Mesenchymal stem cell (in vitro differentiated cells and primary cell): ENCODE data around the gene CHD9.
"Not testable (repeated sequence)": the region's sequence is repeated elsewhere in the genome, so short reads cannot be mapped to it uniquely, and the experiment has no call there.

Source experiments
- DNase-seq: peaks from one replicate; pipeline ENCODE4 v3.0.0-alpha.2; 2013
- H2AFZ ChIP-seq: one replicate; pipeline ENCODE4 v1.6.1; 2013; ENCODE audit warnings: low read depth, mild to moderate bottlenecking, control low read depth, inconsistent platforms, low read length, moderate library complexity
- H2AK5ac ChIP-seq: 2 replicates; pipeline ENCODE4 v1.6.1; 2013; ENCODE audit warnings: low read length, moderate library complexity, mild to moderate bottlenecking, inconsistent platforms; ENCODE audit not compliant: severe bottlenecking
- H2BK120ac ChIP-seq: one replicate; pipeline ENCODE4 v1.6.1; 2013; ENCODE audit warnings: low read depth, mild to moderate bottlenecking, inconsistent platforms, low read length, moderate library complexity
- H2BK12ac ChIP-seq, 2 experiments: one replicate each; pipeline ENCODE4 v1.6.1; 2013; ENCODE audit warnings: inconsistent platforms in 2 of 2, low read length in 2 of 2, mild to moderate bottlenecking in 2 of 2, moderate library complexity in 2 of 2, control low read depth in 1 of 2
- H2BK15ac ChIP-seq: one replicate; pipeline ENCODE4 v1.6.1; 2013; ENCODE audit warnings: mild to moderate bottlenecking, low read depth, inconsistent platforms; ENCODE audit not compliant: poor library complexity, severe bottlenecking
- H2BK5ac ChIP-seq: 2 replicates; pipeline ENCODE4 v1.6.1; 2013; ENCODE audit warnings: low read depth, mild to moderate bottlenecking, low read length, control low read depth, inconsistent platforms; ENCODE audit not compliant: poor library complexity, severe bottlenecking
- H3K14ac ChIP-seq, 2 experiments: one replicate each; pipeline ENCODE4 v1.6.1; 2013; ENCODE audit warnings: inconsistent platforms in 2 of 2, low read length in 2 of 2, control low read depth in 1 of 2, mild to moderate bottlenecking in 1 of 2, moderate library complexity in 1 of 2
- H3K18ac ChIP-seq, 2 experiments: one replicate each; pipeline ENCODE4 v1.6.1; 2013; ENCODE audit warnings: inconsistent platforms in 2 of 2, low read length in 2 of 2, control low read depth in 1 of 2, low read depth in 1 of 2, mild to moderate bottlenecking in 1 of 2
- H3K23ac ChIP-seq, 2 experiments: one replicate each; pipeline ENCODE4 v1.6.1; 2013; ENCODE audit warnings: inconsistent platforms in 2 of 2, low read length in 2 of 2, mild to moderate bottlenecking in 2 of 2, moderate library complexity in 2 of 2, control low read depth in 1 of 2
- H3K27ac ChIP-seq: 2 replicates; pipeline ENCODE4 v1.5.1; 2013; ENCODE audit warnings: mild to moderate bottlenecking, moderate library complexity, low read length, control low read depth, inconsistent platforms; ENCODE audit not compliant: poor library complexity, severe bottlenecking
- H3K27me3 ChIP-seq, 2 experiments: 2 replicates each; pipeline versions ENCODE4 v1.6.1 to v1.7.0; 2013; ENCODE audit warnings: low read length in 2 of 2, mild to moderate bottlenecking in 2 of 2, moderate library complexity in 2 of 2, control low read depth in 1 of 2, inconsistent platforms in 1 of 2; ENCODE audit not compliant: control insufficient read depth in 1 of 2, insufficient read depth in 1 of 2
- H3K36me3 ChIP-seq, 2 experiments: 2 replicates each; pipeline versions ENCODE4 v1.6.1 to v1.7.0; 2013; ENCODE audit warnings: low read length in 2 of 2, control low read depth in 1 of 2, inconsistent platforms in 1 of 2, low read depth in 1 of 2, mild to moderate bottlenecking in 1 of 2; ENCODE audit not compliant: insufficient read depth in 2 of 2, control insufficient read depth in 1 of 2
- H3K4ac ChIP-seq, 2 experiments: one replicate each; pipeline ENCODE4 v1.6.1; 2013; ENCODE audit warnings: inconsistent platforms in 2 of 2, low read length in 2 of 2, mild to moderate bottlenecking in 2 of 2, moderate library complexity in 2 of 2, control low read depth in 1 of 2, low read depth in 1 of 2
- H3K4me1 ChIP-seq: 2 replicates; pipeline ENCODE4 v1.6.1; 2013; ENCODE audit warnings: low read depth, low read length, control low read depth; ENCODE audit not compliant: control insufficient read depth, insufficient read depth
- H3K4me2 ChIP-seq: 2 replicates; pipeline ENCODE4 v1.6.1; 2013; ENCODE audit warnings: low read length, mild to moderate bottlenecking, inconsistent platforms; ENCODE audit not compliant: poor library complexity, severe bottlenecking
- H3K4me3 ChIP-seq, 2 experiments: 2 replicates each; pipeline versions ENCODE4 v1.5.1 to v1.7.0; 2013; ENCODE audit warnings: low read length in 2 of 2, mild to moderate bottlenecking in 2 of 2, control low read depth in 1 of 2, low read depth in 1 of 2; ENCODE audit not compliant: insufficient read depth in 1 of 2
- H3K79me1 ChIP-seq: replicated peaks from 2 replicates; pipeline ENCODE4 v1.6.1; 2013; ENCODE audit warnings: mild to moderate bottlenecking, control low read depth, low read length, inconsistent platforms; ENCODE audit not compliant: poor library complexity, severe bottlenecking
- H3K9ac ChIP-seq: 2 replicates; pipeline ENCODE4 v1.7.0; 2013; ENCODE audit warnings: mild to moderate bottlenecking, low read length, moderate library complexity
- H3K9me3 ChIP-seq: 2 replicates; pipeline ENCODE4 v1.7.0; 2013; ENCODE audit warnings: mild to moderate bottlenecking, low read length; ENCODE audit not compliant: control insufficient read depth
- H4K8ac ChIP-seq: one replicate; pipeline ENCODE4 v1.6.1; 2013; ENCODE audit warnings: inconsistent platforms, mild to moderate bottlenecking, low read length, moderate library complexity
- H4K91ac ChIP-seq: one replicate; pipeline ENCODE4 v1.6.1; 2013; ENCODE audit warnings: mild to moderate bottlenecking, low read length, inconsistent platforms
- WGBS: methylation state at CpG from one replicate; pipeline ENCODE4 v1.1.7; 2013; ENCODE audit warnings: mixed read lengths; 5-methylcytosine and 5-hydroxymethylcytosine counted together

Gene CHD9

GRCh38 chr16:53043986-53044601, 10.7 kb upstream of the CHD9 start:
- no peaks in the 10 kb centered on the region for H3K9me3 ChIP-seq
- H3K4me1 ChIP-seq = peaks cover 17% of the 10 kb centered on the region
- peak overlapping the region; percentile 52 for H2AK5ac ChIP-seq
- peak overlapping the region; percentile 34 for H2BK5ac ChIP-seq
- no peak for DNase-seq
- no peak overlapping the region for H2BK15ac ChIP-seq
- H3K4me3 ChIP-seq = peak overlapping the region; percentile 46 to 79
- no peak overlapping the region for H2AFZ ChIP-seq
- peak overlapping the region; percentile 5 for H4K8ac ChIP-seq
- H3K9ac ChIP-seq = peak overlapping the region; percentile 90
- no peaks in the 10 kb centered on the region for H3K27me3 ChIP-seq
- peaks cover 18% of the 10 kb centered on the region for H3K79me1 ChIP-seq
- 9% methylated on average over 11 of the region's 11 CpGs for WGBS
- H4K91ac ChIP-seq = no peak overlapping the region
- H3K18ac ChIP-seq = no peak overlapping the region
- H2BK120ac ChIP-seq = no peak overlapping the region
- peak overlapping the region; percentile 100 for H3K27ac ChIP-seq
- no peak overlapping the region for H2BK12ac ChIP-seq
- H3K36me3 ChIP-seq = peaks cover under 1 to 20% of the 10 kb centered on the region in 2 experiments
- no peak overlapping the region for H3K23ac ChIP-seq
- peak overlapping the region; percentile 51 for H3K4me2 ChIP-seq
- H3K14ac ChIP-seq = no peak overlapping the region
- no peak overlapping the region for H3K4ac ChIP-seq

GRCh38 chr16:53045341-53046220, 9.2 kb upstream of the CHD9 start:
- DNase-seq = no peak
- Histone ChIP-seq H3K4ac (no peak overlapping the region), H2AFZ (no peak overlapping the region), H3K4me1 (peaks cover 15% of the 10 kb centered on the region), H3K18ac (no peak overlapping the region), H3K79me1 (peaks cover 21% of the 10 kb centered on the region), H3K9me3 (no peaks in the 10 kb centered on the region), H2AK5ac (peak overlapping the region; percentile 80), H3K4me2 (no peak overlapping the region), H4K91ac (no peak overlapping the region), H3K9ac (no peak overlapping the region), H3K27ac (no peak overlapping the region), H3K23ac (no peak overlapping the region), H3K4me3 (no peak overlapping the region), H4K8ac (no peak overlapping the region), H3K36me3 (peaks cover 3 to 20% of the 10 kb centered on the region in 2 experiments), H3K14ac (no peak overlapping the region), H2BK5ac (no peak overlapping the region), H2BK12ac (no peak overlapping the region), H3K27me3 (no peaks in the 10 kb centered on the region), H2BK120ac (no peak overlapping the region), H2BK15ac (no peak overlapping the region)
- 88% methylated on average over 6 of the region's 6 CpGs for WGBS

GRCh38 chr16:53047515-53047914, 7.3 kb upstream of the CHD9 start:
- H3K18ac ChIP-seq, H2BK120ac ChIP-seq, H2BK12ac ChIP-seq, H3K4me2 ChIP-seq, H3K27me3 ChIP-seq, DNase-seq, H4K8ac ChIP-seq, H2AK5ac ChIP-seq, H2BK15ac ChIP-seq, H3K27ac ChIP-seq, H2AFZ ChIP-seq, H4K91ac ChIP-seq, H3K4me3 ChIP-seq, H3K14ac ChIP-seq, H3K9ac ChIP-seq, H2BK5ac ChIP-seq, H3K4ac ChIP-seq, H3K9me3 ChIP-seq, H3K23ac ChIP-seq: not testable (repeated sequence)
- WGBS = 80% methylated on average over 3 of the region's 5 CpGs
- H3K4me1 ChIP-seq = peaks cover 13% of the 10 kb centered on the region
- peaks cover 22% of the 10 kb centered on the region for H3K79me1 ChIP-seq
- peaks cover 3 to 20% of the 10 kb centered on the region in 2 experiments for H3K36me3 ChIP-seq

GRCh38 chr16:53048139-53048915, 6.5 kb upstream of the CHD9 start:
- Histone ChIP-seq H3K23ac (no peak overlapping the region), H2AFZ (no peak overlapping the region), H3K18ac (no peak overlapping the region), H2BK12ac (no peak overlapping the region), H3K36me3 (peaks cover 3 to 20% of the 10 kb centered on the region in 2 experiments), H2AK5ac (peak overlapping the region; percentile 0), H3K4me3 (no peak overlapping the region), H3K27ac (no peak overlapping the region), H2BK5ac (no peak overlapping the region), H3K14ac (no peak overlapping the region), H3K4ac (no peak overlapping the region), H3K79me1 (peaks cover 22% of the 10 kb centered on the region), H2BK120ac (no peak overlapping the region), H2BK15ac (no peak overlapping the region), H3K9me3 (no peaks in the 10 kb centered on the region), H3K9ac (no peak overlapping the region), H3K4me1 (peaks cover 12% of the 10 kb centered on the region), H3K4me2 (no peak overlapping the region), H4K8ac (no peak overlapping the region), H4K91ac (no peak overlapping the region), H3K27me3 (no peaks in the 10 kb centered on the region)
- no peak for DNase-seq
- 89% methylated on average over 3 of the region's 4 CpGs for WGBS
